ENCODE measurements around the gene GUCA2A.

GUCA2A gene

DNA sequence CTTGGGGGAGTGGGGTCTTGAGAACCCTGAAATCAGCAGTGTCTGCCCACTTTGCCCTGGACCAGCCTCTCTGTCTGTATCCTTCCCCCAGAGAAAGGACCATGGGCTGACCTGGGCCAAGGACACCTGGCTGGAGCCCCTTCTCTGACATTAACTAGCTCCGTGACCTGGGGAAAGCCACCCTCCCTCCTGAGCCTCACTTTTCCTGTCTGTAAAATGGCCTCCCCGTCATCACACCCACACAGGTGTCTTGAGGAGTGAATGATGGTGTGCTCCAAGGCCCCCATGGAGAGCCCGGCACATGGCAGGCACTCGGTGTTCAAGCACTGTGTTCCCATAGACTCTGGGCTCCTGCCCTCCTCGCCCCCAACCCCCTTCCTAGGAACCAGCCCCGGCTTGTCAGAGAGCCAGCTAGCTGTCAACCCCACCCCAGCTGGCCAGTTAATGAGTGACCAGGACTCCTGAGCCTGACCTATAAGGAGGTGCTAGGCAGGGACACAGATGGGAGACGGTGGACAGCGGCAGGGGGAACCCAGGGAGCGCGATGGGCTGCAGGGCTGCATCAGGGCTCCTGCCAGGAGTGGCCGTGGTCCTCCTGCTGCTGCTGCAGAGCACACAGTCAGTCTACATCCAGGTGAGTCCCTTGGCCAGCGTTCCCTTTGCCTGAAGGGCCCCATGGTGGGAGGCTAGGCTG is 11.5 kb downstream of the GUCA2A start, which contains the start of gene GUCA2B:
GUCA2B (plus strand) TSS at position 504 of the 694 bp plus-strand sequence; CDS start at position 545, 41 bp downstream.
- DNase-seq = no peak

DNA sequence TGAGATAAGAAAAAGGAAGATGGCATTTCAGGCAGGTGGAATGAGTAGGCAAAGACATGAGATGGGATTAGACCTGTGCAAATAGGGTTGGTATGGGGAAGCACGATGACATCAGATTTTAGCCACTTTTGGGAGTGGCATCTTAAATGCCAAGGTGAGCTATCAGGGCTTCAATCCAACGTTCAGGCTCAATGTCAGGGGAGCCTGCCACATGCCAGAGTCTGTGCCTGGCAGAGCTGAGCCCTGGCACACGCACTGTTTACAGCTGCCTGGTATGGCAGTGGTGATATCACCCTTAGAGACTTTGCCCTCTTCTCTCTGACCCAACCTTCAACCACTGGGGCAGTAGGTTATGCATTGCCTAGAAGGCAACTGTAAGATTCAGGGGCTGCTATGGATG is 12.4 kb downstream of the GUCA2A start:
- no peak for DNase-seq

DNA sequence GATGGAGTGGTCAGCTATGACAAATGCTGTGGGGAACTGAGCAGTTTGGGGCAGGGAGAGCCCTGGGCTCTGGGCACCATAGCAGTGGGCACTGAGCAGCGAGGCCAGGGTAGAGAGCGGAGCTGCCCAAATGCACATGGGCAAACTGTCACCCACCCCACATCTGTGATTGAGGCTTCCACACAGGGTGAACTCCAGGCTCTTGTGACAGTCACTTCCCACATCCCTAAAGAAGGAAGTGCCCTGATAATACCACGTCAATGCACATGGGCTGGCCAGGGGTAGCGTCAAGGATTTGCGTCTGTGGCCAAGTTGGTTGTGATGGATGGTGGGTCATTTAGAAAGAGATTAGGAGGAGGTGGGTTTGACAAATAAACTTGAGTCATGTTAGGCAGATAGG is 13.9 kb downstream of the GUCA2A start:
- no peak for DNase-seq

DNA sequence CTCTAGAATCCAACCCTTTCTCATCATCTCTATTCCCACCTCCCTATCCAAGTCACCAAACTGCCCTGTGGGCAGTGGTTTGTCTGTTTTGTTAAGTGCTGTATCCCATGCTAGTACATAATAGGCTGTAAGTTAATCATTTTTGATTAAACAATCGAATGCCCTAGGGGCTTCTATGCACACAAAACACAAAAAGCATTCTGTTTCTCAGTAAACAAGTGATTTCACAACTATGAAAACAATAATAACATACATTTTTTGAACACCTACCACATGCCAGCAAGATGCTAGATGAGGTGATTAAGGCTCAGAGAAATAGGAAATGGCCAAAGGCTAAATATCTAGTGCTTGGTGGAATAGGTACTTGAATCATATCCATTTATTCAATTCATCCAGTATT is 16.4 kb downstream of the GUCA2A start:
- DNase-seq = no peak

DNA sequence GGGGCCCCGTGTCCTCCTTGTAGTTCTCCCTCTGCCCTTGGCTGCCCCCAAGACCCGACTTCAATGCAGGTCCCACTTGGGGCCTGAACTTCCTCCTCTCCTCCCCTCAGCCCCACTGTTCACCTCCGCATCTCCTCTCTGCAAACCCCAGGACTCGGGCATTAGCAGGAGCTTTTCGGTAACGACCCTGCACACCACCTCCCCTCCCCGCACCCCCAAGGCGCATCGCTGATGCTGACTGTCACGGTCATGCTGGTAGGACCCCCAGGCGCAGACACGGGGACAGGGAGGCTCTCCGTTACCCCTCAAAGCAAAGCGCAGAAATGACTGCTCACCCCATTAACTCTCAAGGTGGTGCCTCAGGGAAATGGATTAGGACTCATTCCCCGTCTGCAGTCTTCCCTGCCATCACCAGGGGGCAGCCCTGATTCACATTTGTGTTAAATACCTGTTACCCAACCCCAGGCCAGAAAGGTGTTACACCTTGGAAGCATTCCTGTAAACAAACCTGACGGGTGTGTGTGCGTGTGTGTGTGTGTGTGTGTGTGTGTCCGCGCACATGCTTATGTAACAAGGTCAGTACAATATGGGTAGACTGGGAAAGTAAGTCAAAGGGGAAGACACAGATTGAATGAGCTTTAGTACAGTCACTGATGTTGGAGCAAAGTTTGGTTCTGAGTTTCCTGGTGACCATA is 17.8 kb downstream of the GUCA2A start:
- peak; percentile 54 for DNase-seq

DNA sequence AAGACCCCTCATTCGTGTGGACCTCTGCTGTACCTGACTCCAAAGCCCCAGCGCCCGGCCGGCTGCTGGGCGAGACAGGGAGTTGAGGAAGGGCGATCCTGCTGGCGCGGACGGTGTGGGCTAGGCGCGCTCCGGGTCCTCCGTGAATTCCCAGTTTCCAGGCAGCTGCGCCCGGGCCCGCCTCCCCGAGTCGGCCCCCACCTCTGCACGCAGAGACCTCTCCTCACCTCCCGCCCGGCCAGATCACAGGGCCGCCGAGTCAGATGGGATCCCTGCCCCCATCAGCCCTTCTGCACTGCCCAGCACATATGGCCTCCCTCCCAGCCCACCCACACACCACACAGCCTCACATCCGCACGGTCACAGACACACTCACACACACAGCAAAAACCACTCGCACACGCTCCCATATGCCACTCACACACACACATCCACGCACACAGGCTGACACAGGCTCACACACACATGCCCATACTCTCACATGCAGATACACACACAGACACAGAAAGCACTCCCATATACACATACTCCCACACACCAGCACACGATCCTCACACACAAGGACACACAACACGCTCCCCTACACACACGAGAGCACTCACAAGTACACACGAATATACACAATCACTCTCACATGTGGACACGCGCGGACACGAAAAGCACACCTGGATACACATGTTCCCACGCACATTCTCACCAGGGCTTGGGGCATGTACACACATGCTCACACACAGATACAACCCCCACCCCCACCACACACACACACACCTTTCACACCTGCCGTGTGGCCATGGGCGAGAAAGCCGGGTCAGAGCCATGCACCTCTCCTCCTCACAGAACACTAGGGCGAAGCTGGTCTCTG is 18.6 kb downstream of the GUCA2A start:
- peak; percentile 40 for DNase-seq

DNA sequence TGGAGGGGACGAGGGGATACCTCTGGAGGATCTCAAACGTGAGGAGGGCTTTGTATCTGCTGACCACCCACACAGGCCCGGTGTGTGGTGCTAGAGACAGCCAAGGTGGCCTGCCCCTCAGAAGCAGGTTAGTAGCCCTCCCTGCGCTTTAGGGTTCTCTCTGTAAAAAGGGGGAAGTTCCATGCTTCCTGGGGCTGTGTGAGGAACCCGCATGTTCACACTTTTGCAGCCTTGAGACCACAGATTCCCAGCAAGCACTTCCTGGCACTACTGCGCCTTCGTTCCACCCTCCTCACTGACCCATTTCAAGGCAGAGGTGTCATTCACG is 19.2 kb downstream of the GUCA2A start:
- no peak for DNase-seq

DNA sequence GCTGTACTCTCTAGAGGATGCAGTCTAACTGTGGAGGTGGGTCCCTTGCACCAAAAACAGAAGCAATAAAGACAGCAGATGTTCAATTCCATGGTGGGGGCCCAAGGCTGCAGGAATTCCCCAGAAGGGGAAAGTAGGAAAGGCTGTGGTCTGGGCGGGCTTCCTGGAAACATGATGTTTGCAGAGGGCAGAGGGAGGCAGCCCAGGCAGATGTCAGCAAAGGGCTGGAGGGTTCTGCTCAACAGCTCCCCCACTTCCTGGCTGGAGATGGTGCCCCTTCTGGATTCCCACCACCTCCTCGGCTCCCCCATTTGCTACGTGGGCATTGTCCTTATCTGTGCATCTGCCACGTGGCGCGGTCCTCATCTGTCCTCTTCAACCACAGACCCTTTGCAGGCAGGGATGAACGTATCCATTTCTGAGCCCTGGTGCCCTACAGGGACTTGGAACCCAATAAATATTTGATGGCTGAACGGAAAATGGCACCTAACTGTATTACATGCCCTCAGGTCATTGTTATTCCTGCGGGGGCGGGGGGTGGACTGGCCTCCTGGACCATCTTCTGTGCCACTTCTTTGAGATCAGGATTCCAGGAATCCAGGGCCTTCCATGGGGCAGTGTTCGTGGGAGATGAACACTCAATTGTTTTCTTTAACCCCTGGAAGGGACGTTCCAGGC is 19.7 kb downstream of the GUCA2A start:
- no peak for DNase-seq

DNA sequence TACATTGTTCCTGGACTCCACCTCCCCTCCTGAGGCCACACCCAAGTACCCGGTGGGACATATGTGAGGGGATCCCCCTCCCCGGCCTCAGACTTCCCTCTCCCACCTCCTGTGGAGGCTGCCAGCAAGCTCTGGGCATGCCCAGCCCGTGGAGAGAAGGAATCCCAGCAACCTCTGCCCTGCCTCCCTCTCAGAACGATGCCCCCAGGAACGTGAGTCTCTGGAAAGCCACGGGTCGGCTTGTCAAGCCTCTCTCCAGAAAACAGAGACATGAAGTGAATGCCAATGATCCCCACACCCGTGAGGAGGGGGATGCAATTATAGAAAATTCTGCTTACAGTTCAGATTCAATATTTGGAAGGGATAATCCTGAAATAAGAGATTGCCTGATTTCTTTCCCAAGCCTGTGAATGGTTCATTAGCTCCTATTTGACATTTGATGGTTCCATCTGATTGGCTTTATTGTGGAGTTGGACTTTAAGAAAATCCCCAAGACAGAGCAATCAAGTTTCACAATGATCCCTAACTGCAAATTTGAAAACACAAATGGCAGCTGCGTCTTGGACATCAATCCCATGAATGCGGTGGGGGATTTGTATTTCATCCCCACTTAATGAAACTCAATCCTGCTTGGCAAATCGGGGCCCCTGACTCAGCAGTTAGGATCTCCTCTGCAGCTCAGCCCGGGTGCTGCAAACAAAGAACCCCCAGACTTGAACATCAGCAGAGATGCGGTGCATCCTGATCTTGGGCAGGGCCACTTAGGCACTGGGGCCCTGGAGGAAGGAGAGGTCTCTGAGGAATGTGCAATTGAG is 20.4 kb downstream of the GUCA2A start:
- no peak for DNase-seq

DNA sequence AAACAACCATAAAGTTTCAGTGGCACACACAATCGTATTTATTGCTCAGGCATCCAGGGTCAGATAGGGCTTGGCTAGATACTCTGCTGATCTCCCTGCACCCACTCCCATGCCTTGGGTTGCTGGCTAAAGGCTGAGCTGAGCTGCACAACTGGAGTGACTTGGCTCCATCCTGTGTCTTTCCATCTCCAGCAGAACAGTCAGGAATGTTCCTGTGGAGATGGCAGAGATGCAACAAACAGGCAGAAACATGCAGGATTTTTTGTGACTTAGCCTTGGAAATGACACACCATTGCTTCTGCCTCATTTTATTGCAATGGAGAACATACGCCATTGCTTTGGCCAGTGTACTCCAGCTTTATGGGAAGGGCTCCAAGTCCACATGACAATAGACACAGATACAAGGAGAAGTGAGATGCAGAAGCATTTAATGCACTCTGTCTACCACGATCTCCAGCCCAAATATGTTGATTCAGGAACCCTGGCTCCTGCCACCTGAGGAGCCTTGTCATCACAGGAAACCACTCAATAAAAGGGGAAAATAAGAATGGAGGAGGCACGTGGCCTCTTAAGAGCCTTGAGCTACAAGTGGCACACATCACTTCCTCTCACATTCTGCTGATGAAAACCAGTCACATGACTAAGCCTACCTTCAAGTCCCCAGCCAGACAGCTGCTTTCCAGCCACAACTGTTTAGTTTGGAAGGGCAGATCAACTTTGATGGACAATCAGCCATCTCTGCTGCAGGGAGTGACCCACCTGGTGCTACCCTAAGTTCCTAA is 21.5 kb downstream of the GUCA2A start:
- no peak for DNase-seq

DNA sequence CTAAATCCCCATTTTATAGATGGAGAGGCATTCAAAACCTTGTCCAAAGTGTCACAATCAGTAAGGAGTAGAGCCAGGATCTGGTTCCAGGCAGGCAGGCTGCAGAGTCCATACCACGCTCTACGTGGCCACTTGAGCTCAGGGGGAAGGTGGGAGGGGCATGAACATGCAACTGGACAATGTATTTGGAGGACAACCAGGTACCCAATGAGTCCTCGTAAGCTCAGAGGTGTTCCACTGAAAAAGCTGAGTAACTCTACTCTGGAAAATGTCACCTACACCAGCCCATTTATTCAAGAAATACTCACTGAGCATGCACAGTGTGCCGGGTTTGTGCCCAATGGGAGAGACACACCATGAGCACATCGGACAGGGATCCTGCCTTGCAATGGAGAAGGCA is 22.6 kb downstream of the GUCA2A start:
- DNase-seq = no peak

DNA sequence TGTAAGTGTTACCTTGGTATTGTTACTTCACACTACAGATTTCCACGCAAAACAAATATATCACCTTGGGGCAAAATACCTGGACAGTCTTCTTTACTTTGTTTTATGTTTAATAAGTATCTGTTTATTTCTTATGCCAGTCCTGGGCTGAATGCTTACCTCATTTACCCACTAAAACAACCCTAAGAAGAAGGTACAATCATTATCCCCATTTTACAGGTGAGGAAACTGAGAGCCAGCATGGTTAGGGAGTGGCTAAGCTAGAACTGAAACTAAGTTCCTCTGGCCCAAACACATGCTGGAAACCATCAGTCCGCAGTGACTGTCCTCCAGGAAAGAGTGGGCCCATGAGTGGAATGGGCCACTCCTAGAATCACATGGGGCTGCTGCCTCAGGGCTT is 24.4 kb downstream of the GUCA2A start:
- no peak for DNase-seq

DNA sequence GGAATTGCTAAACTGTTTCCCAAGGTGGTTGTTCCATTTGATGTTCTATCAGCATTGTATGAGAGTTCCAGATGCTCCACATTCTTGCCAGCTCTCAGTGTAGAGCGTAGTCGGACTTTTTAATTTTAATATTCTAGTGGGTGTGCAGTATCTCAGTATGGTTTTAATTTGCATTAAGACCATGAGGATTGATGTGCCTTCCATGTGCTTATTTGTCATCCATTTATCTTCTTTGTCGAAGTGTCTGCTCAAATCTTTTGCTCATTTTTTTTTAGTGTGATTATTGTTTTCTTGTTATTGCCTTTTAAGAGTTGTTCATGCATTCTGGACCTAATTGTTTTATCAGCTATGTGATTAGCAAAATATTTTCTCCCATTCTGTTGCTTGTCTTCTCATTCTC is 25.1 kb downstream of the GUCA2A start:
- no peak for DNase-seq

DNA sequence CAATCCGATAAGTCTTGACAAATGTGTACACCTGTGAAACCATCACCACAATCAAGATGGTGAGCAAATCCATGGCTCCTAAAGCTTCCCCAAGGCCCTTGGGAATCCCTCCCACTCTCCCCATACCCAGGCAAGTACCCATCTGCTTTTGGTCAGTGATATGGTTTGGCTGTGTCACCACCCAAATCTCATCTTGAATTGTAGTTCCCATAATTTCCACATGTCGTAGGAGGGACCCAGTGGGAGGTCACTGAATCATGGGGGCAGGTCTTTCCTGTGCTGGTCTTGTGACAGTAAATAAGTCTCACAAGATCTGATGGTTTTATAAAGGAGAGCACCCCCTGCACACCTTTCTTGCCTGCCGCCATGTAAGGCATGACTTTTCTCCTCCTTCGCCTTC is 26.0 kb downstream of the GUCA2A start:
- DNase-seq = no peak

DNA sequence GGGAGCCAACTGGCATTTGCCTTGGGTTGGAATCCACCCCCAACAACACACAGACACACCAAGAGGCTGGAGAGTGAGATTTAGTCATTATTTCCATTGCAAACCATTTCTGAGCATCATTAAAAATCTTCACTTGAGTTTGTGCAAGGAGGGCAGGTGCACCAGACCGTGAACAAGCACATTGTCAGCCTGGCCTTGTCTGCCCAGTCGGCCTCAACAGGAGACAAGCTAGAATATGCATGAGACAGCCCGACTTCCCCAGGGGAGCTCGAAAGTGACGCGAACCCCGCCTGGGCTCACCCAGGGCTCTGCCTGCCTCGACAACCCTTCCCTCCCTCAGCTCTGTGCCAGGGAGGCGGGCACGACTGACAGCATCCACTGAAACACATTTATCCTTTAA is 26.8 kb downstream of the GUCA2A start:
- DNase-seq = peak; percentile 84

DNA sequence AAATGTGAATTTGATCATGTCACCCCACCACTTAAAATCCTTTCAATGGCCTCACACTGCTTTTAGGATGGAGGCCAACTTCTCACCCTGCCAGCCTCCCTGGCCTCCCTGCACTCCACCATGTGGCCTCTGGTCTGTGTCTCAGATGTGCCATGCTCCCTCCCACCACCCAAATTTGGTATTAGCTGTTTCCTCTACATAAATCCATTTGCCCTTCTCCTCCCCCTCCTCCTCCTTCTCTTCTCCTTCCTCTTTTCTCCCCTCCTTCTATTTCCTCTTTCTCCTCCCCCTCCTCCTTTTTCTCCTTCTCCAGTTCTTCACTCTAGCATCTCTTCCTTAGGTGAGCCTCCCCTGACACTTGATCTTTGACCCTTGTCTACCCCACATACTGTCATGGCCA is 28.1 kb downstream of the GUCA2A start:
- no peak for DNase-seq

DNA sequence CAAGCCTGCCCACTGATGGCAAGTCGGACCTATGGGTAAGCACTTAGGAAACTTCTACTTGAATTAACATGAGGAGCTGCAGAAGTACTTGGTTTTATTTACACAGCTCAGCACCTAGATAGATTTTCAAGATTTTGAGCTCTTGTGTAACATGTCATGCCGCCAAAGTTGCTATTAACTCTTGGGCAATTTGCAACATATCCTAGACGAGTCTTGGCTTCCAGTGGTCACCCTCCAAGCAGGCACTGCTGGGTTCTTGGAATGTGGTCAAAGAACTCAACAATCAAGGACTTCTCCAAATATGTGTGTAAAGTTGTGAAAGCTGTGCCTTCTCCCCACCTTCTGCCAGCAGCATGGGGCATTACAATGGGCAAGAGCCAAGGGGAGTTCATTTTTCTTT is 29.1 kb downstream of the GUCA2A start:
- DNase-seq = no peak

DNA sequence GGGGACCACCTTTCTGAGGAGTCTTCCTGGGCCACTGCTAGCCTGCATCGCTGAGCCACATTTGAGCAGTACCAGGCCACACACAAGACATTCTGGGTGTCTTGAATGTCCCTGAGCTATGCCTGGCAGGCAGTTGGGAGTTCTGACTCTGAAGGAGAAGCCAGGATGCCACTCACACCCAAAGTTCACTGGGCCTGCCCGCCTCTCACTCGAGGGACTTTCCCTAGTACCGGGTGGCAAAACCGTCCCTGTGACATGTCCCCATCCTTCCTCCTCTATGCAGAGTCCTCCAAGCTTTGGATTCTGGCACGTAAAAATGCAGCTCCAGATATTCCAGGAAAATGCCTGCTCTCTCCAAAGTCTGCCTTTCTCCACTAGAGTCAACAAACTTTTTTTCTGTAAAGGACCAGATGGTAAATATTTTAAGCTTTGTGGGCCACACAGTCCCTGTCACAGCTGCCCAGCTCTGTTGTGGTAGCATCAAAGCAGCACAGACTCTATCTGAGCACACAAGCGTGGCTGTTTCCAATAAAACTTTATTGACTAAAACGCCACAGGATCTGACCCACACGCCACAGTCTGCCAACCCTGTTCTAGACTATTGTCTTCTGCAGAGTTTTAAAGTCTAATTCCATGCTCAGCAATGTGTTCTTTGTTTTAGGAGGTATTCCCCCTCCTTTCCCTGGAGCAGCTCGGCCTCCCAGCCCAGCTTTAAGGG is 30.6 kb downstream of the GUCA2A start:
- DNase-seq = no peak

DNA sequence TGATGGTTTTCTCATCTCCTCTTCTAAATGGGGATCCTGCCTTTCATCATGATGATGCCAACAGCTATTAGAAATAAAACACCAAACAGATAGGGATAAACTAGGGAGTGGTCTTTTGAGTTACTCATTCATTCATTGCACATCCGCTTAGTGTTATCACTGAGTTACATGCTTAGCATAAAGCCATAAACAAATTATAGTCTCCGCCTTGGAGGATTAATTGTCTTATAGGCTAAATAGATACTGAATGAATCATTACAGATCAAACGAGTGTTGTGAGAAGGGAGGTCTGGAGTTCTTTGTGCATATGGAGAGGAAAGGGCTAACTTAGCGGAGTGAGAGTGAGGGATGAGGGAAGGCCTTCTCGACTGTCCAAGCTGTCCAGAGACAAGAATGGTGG is 31.2 kb downstream of the GUCA2A start:
- DNase-seq = no peak

DNA sequence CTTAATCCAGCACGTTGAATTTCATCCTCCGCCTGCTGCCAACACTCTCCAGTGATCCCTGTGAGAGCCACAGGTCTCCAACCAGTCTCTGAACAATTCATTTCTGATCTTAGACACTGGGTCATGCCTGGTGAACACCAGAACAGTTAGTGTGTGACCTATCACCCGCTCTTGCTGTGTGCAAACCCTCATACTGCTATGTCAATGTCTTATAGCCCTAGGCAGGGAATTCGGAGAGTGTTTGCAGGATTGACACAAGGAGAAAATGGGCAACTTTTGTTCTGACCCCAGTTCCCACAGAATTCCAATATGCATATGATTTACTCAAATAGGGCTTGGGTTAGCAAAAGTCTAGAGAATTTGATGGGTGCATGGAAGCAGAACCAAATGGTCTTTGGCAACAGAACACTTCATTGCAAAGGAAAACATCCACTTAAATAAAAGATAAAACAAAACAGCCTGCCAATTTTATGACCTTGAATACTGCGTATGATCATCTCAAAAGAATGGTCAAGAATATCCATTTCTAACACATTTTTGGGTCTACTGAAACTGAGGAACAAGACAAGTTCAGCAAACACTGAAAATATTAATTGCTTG is 34.4 kb downstream of the GUCA2A start:
- no peak for DNase-seq
